HG03103 (cell line): Measurements from ENCODE around the gene DDX23.

Source experiments
- ATAC-seq: cut with Tn5 transposase; IDR thresholded peaks from one replicate; pipeline ENCODE4 v1.9.1; 2021; ENCODE audit warnings: low read depth; ENCODE audit not compliant: unreplicated experiment

DDX23 gene

GRCh38 chr12:48824905-48825304, 27.1 kb downstream of the DDX23 start:
- ATAC-seq, result no peak

GRCh38 chr12:48824112-48824511, 27.9 kb downstream of the DDX23 start:
- no peak for ATAC-seq

- no peak for ATAC-seq
Measured at GRCh38 chr12:48823281-48823680, 28.7 kb downstream of the DDX23 start.

- ATAC-seq, result no peak
Measured at GRCh38 chr12:48822711-48823110, 29.3 kb downstream of the DDX23 start.

- no peak for ATAC-seq
Measured at GRCh38 chr12:48822139-48822538, 29.8 kb downstream of the DDX23 start.

- ATAC-seq, result no peak
Measured at GRCh38 chr12:48819986-48820725, 31.8 kb downstream of the DDX23 start.

- no peak for ATAC-seq
Measured at GRCh38 chr12:48818831-48819590, 33.0 kb downstream of the DDX23 start.

GRCh38 chr12:48817873-48818830, 33.8 kb downstream of the DDX23 start, which contains the start of gene CACNB3:
Gene CACNB3, plus strand, starts transcription at chr12:48818496. Its CDS starts 434 bp downstream, at chr12:48818930.
- ATAC-seq, result no peak

- ATAC-seq, result no peak
Measured at GRCh38 chr12:48816143-48816854, 35.7 kb downstream of the DDX23 start.

- peak; percentile 27 for ATAC-seq
Measured at GRCh38 chr12:48815126-48816110, 36.5 kb downstream of the DDX23 start.

GRCh38 chr12:48814262-48815125, 37.5 kb downstream of the DDX23 start:
- ATAC-seq, result peak; percentile 53

- ATAC-seq, result no peak
Measured at GRCh38 chr12:48813465-48814261, 38.3 kb downstream of the DDX23 start.

- ATAC-seq, result no peak
Measured at GRCh38 chr12:48812389-48812788, 39.6 kb downstream of the DDX23 start.

GRCh38 chr12:48811437-48812090, 40.4 kb downstream of the DDX23 start:
- ATAC-seq, result no peak

GRCh38 chr12:48810903-48811431, 41.0 kb downstream of the DDX23 start:
- no peak for ATAC-seq

- ATAC-seq, result no peak
Measured at GRCh38 chr12:48807981-48808380, 44.0 kb downstream of the DDX23 start.
